Omental fat pad (tissue), 4 donors: ENCODE results near the gene NOX1. TPM values are rescaled to one million over a fixed set of nuclear protein-coding genes. Genes with fewer than 3 reads are reported as not detected.

Experiments used
- ATAC-seq: fragments of 150-250 bp; one replicate; pipeline ENCODE4 v1.9.1; 2016; ENCODE audit warnings: mild to moderate bottlenecking, moderate library complexity; ENCODE audit not compliant: low FRiP score
- DNase-seq: peaks from one replicate; pipeline ENCODE4 v3.0.0-alpha.2; 2019; ENCODE audit warnings: low spot score
- CTCF ChIP-seq, 3 donors: fragments of 450-650 bp; IDR thresholded peaks; one replicate each; pipeline ENCODE4 v1.5.1; 2016 to 2017; ENCODE audit warnings: antibody characterized with exemption in 3 of 3, mild to moderate bottlenecking in 3 of 3, moderate library complexity in 2 of 3
- total RNA-seq, 4 donors: library from RNA; depleted of rRNA; stranded (reverse); fragments of >200 nt; gene quantifications; one replicate each; pipeline ENCODE4 v1.1.0, GENCODE V29; 2016

NOX1 gene
- total RNA-seq = under 1 TPM in 2 of 4 donors, not detected in 2; 0.25 to 0.84 TPM

GRCh38 chrX:100874325-100874724 lies at the start of gene NOX1:
NOX1 (minus strand) TSS chrX:100874359; CDS start chrX:100874139, 220 bp downstream.
- no peak for DNase-seq
- ATAC-seq = no peak
- no peak for TF ChIP-seq CTCF (IDR thresholded peaks at IDR 0.05)

GRCh38 chrX:100915562-100915961 lies 41.4 kb upstream of the NOX1 start:
- DNase-seq (no peak), ATAC-seq (no peak)
- no peak for TF ChIP-seq CTCF (IDR thresholded peaks at IDR 0.05)

GRCh38 chrX:100913111-100913510 lies 39.0 kb upstream of the NOX1 start:
- no peak for TF ChIP-seq CTCF (IDR thresholded peaks at IDR 0.05)
- ATAC-seq (no peak), DNase-seq (no peak)

- ATAC-seq = no peak
- TF ChIP-seq CTCF (IDR thresholded peaks at IDR 0.05) = no peak
- no peak for DNase-seq
Measured at GRCh38 chrX:100911731-100912130, 37.6 kb upstream of the NOX1 start.

GRCh38 chrX:100905620-100906019 lies 31.5 kb upstream of the NOX1 start:
- ATAC-seq (no peak), DNase-seq (no peak)
- no peak for TF ChIP-seq CTCF (IDR thresholded peaks at IDR 0.05)

- no peak for TF ChIP-seq CTCF (IDR thresholded peaks at IDR 0.05)
- DNase-seq (no peak), ATAC-seq (no peak)
Measured at GRCh38 chrX:100904433-100904832, 30.3 kb upstream of the NOX1 start.

GRCh38 chrX:100895365-100896075 lies 21.4 kb upstream of the NOX1 start:
- ATAC-seq (no peak), DNase-seq (no peak)
- no peak for TF ChIP-seq CTCF (IDR thresholded peaks at IDR 0.05)
